GM19438 (cell line): ENCODE measurements around the gene ARMC2.
"Not testable (repeated sequence)": the region's sequence is repeated elsewhere in the genome, so short reads cannot be mapped to it uniquely, and the experiment has no call there.

Experiments used
- ATAC-seq: cut with Tn5 transposase; IDR thresholded peaks from one replicate; pipeline ENCODE4 v1.9.1; 2021; ENCODE audit warnings: low read depth; ENCODE audit not compliant: unreplicated experiment

Gene ARMC2

DNA sequence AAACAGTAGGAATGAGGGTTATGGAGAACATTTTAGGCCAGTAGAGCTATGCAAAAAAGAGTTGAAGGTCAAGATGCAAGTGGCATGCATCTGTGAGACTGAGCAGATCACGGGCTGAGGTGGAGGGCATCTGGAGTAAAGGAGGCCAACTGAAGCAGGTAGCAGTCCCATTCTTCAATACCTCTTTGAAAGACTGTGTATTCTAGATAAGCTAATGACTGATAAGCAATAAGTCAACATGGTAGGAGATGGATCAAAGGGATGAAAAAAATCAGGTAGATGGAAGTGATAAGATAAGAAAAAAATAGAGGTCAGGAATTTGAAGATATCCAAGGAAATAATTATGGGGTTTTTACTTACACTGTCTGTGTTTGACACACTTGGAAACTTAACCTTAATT, 55.6 kb downstream of the ARMC2 start:
- ATAC-seq, result no peak

DNA sequence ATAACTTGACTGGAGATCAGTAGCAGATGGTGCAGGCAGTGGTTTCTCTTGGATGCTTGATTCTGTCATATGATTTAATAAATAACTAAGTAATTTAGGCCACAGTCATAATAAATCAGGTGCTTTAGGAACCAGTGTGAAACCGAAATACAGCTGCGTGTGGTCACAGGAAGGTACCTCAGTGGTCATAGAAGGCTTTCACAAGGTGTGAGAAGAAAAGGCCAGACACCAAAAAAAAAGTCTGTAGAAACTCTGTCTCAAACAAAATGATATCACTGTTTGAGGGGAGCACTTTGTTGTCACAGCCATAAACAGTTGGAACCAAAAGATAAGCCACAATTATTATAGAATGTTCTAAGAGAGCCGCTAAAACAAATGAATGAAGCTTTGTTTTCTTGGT, 56.5 kb downstream of the ARMC2 start:
- ATAC-seq, result peak; percentile 99

DNA sequence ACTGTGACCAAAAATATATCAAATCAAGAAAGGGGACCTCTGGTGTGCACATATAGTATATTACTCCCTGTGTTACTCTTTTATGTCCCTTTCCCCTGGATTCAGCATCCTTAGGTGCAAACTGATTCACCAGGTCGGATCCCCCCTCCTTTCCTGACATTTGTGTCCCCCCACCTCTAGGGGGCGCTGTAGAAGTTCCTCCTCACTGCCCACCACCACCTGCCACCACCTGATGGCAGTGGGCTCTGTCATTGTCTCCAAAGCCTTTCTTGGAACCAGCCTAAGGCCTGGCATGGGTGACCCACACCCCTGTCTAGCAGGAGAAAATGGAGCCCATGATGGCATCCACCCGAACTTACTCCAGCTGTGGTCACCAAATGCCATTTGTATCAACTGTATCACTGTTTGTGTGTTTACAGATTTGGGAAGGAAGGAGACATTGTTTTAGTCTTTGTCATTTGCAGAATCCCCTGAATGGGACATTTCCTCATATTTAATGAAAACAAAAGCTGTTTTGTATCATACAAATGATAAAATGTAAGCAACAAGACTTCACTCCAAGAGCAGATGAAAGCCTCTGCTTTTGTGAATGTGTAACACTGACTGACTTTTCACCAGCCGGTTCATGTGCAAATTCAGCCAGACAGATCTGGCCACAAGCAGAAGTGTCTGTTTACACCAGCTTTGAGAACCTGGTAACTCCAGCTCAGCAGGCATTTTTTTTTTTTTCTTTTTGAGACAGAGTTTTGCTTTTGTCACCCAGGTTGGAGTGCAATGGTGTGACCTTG, 66.2 kb downstream of the ARMC2 start:
- no peak for ATAC-seq

DNA sequence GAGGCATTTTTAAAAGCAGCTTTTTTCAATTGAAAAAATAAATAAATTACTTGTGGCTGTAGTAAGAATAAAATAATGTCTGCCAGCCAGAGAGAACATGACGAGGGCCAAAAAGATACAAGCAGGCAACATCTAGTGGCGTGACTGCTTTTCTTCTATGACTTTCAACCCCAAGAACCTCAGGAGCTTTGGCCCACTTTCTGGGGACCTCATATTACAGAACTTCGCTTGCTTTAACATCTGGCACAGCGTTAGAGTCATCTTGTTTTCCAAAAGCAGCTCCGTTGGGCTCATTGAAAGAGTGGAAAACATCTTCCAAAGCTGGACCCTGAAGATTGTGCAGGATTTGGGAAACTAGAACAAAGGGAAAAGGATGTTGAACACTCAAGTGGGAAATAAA, 67.0 kb downstream of the ARMC2 start:
- ATAC-seq, result no peak

DNA sequence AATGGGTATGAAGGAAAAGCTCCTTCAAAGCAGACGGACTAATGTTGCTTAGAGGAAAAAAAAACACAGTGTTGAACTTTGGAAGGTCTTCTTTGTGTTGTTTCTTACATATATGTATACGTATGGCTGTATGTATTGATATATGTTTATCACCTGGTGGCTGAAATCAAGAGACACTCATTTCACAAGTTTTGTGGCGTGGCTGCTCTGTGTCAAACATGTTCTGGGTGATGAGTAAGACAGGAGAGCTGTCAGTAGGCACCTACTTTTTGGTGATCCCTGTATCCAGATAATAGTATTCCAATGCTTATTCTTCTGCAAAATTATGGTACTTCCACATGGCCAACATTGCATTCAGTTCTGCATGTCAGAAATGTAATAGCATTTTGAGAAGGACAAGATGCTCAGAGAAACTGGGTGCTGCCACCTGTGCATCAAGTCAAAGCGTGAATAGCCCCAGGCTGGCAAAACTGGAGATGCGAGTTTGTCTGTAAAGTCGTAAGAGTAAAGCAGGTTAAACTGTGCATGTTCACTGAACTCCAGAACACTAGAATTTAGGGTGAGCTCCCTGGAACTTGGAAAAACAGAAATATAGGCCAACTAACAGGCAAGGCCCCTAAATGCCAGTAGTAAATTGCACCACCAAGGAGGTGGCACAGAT, 67.9 kb downstream of the ARMC2 start:
- ATAC-seq, result no peak

DNA sequence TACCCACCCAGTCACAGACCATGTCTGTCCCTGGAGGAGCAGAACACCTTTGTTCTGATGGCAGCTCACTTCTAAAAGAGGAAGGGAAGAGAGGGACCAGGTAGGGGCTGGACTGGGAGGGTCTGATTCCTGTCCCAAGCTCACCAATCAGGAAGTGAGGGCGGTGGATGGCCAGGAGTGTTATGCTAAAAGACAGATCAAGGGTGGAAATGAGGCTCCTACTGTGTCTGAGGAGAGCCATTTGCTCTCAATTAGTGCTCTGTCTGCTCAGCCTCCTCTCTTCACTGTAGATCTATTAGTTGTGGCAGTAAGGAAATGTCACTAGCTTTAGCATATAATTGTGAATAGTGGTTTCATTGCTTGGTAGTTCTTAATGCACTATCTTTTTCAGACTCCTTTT, 72.5 kb downstream of the ARMC2 start:
- no peak for ATAC-seq

DNA sequence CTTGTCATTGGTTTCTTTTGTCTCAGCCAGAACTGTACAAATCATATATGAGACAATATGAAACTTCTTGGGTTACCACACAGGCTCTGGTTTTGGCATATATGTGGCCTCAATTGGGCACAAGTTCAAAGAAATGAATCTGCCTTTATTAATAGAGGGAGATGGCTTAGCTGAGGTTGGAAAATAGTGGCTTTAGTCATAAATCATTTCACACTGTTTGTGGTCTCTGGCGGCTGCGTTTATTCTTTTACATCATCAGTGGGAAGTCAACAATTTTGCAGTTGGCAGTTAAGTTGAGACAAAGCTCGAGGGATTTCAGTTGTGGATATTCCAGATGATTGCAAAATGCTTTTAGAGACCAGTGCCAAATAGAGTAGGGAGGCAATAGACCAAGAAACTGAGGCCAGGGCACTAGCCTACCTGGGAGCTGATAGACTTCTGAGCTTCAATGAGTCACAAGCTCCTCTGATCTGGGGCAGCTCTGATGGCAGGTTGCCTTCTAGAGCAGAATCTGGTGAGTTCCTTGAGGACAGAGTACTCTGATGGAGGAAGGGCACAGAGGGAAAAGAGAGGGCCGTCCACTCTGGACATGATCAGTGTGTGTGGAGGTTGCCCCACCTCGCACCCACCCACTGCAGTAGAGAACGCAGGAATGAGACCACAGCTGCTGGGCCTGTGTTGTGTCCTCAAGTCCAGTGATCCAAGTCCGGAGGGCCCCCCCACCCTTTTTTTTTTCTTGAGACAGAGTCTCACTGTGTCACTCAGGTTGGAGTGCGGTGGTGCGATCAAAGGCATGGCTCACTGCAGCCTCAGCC, 73.5 kb downstream of the ARMC2 start:
- no peak for ATAC-seq

DNA sequence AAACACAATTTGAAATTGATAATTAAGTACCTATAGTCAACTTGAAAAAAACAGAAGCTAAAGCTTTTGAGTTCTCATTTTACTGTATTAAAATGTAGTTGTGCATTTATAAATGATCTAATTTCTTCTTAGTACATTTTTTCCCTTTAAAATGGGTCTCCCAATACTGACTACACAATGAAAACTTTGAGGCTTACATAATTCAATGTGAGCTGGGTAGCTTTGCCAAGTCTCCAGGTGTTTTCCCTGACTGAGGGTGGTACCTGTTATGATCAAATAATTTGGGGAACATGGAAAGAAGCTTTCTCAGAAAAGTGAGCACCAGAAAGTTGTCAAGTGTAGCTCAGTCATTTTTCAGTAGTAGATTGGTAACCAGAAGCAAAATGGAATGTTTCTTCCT, 74.3 kb downstream of the ARMC2 start:
- ATAC-seq, result no peak

DNA sequence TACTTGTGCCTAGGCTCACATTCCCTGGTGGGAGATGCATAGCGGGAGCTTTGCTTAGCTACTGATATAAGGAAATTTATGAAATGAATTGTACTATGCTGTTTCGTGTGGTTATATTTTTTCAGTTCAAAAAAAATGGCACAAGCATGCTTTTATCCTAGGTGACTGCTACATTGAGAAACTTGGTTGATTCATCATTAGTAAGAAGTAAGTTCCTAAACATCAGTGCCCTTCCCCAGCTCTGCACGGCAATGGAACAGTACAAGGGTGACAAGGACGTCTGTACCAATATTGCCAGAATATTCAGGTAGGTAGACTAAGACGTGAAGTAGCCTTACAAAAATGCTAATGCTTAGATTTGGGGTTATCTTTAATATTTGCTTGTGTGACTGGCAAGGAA, 79.7 kb downstream of the ARMC2 start:
- no peak for ATAC-seq

DNA sequence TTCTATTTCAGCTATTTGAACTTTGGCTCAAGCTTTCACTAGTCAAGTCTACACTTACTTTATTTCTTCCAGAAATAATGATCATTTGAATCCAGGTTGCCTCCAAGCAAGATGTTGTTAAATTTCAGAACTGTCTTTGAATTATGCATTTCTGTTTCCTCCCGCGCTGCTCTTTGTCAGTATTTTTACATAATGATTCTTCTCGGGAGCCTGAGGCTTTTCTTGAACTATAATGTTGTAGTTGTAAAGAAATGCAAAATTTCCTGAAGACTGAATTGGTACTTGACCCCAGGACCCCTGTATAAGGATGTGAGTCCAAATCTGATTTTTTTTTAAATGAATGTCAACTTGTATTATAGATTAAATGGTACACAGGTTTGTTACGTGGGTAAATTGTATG, 80.4 kb downstream of the ARMC2 start:
- ATAC-seq, result no peak

DNA sequence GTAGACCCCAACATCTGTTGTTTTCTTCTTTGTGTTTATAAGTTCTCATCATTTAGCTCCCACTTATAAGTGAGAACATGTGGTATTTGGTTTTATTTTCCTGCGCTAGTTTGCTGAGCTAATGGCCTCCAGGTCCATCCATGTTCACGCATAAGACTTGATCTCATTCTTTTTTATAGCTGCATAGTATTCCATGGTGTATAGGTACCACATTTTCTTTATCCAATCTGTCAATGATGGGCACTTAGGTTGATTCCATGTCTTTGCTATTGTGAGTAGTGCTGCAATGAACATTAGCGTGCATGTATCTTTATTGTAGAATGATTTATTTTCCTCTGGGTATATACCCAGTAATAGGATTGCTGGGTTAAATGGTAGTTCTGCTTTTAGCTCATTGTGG, 82.9 kb downstream of the ARMC2 start:
- ATAC-seq, result not testable (repeated sequence)

DNA sequence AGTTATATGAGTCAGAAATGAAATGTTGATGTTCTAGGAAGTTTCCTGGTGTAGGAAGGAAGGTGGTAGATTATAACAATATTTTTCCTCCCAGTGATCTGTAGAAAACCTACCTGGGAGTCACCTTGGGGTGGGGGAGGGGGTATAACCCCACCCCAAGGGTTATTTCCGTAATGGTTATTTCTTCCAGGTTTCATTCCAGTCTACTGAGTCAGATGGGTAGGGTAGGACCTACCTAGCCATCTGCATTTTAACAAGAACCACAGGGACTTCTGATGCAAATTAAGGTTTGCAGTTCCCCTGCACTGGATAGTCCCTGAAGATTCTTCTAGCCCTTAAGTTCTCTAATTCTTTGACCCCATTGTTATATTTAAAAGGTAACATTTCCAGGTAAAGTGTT, 88.9 kb downstream of the ARMC2 start:
- no peak for ATAC-seq

DNA sequence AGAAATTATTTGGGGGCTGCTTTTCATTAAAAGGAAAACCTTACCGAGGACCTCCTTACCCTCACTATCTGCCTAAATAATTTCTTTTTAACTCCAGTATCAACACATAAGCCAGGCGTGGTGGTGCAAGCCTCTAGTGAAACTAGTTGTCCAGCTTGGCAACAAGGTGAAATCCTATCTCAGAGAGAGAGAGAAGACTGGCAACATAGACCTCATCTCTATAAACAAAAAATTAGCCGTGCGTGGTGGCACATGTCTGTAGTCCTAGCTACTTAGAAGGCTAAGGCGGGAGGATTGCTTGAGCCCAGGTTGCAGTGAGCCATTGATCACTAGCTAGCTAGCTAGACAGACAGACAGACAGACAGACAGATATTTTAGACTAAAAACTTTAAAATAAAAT, 92.5 kb downstream of the ARMC2 start:
- ATAC-seq, result no peak

DNA sequence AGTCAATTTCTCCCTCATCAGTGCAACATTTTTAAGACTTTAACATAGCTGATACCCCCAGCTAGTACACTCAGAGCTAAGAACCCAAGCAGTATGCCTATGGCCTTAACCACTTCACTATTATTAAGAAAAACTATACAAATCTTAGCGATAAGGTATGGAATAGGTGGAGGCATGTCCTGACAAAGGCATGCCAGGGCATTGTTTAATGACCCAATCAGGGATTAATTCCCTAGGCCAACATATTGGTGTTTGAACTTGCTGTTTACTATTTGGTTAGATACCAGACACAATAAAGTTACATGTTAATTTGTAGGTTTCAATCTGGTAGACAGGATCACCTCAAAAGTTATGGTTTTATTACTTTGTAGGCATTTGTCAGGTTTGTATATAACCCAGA, 93.1 kb downstream of the ARMC2 start:
- ATAC-seq, result no peak

DNA sequence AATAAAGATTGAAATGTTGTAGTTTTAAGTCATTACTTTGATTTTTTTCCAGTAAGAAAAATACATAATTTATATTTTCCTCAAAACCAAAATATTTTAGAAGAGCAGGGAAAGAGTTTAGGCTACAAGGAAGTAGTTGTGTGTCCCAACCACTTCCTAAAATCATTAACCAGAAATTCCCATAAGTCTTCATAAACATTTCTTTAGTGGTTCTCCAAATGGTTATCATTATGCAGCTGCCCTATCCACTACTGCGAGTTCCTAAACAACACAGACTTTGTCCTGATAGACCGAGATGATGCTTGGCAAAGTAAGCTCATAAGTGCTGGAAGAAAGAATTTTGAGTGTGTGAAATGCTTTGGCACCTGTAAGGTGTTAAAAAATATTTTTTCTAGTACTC, 93.6 kb downstream of the ARMC2 start:
- ATAC-seq, result no peak

DNA sequence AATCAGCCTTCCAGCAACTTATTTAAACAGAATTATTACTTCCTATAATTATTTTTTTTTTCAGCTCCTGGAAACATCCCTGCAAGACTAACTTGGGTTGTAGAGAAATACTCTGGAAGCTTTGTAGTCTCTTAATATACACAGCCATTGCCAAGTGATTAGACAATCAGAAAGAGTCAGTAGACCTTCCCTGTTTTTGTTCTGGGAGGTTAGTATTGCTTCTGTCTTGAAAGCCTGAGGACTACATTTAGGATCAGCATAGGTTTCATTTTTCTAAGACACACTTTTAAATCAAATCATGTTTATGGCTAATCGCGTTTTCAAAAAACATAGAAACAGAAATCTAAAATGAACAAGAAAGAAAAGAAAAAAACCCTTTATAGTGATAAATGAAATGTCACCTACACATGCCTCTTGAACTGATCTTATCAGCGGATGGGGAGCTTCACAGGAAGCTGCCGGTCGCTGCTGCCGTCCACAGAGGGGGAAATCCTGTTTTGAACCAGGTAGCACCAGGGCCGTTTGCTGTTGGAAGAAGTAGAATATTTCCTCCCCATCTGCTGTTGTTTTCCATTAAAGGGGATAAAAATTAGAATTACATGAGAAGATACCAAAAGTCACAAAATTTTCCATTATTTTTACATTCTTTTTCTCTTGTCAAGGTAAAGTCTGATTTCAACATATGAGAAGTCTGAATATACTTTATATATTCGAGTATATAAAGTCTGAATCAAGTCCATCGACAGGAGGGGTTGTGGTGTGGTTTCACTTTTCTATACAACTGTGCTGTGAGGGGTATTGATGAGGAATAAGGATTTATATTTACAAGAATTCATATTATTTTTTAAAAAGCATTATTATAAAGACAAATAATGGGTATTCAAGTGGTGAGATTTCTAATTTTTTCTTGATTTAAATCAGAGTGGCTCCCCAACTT, 94.6 kb downstream of the ARMC2 start:
- ATAC-seq, result no peak

DNA sequence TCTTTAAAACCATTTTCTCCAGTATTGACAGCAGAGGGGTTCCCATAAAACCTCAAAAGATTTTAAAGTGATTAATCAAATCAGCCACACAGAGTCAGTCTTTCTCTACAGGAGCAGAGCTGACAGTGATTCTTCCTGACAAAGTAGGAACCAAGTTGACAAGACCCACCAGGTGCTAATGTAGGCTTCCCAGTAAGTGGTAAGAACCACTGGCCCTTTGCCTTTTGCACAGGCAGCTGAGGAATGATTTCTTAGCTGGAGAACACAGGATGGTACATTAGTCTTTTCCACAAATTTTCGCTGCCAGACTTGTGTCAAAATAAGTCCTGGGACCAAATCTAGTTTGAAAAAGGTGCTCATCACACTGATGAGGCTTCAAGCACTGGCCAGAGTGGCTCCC, 95.8 kb downstream of the ARMC2 start:
- no peak for ATAC-seq

DNA sequence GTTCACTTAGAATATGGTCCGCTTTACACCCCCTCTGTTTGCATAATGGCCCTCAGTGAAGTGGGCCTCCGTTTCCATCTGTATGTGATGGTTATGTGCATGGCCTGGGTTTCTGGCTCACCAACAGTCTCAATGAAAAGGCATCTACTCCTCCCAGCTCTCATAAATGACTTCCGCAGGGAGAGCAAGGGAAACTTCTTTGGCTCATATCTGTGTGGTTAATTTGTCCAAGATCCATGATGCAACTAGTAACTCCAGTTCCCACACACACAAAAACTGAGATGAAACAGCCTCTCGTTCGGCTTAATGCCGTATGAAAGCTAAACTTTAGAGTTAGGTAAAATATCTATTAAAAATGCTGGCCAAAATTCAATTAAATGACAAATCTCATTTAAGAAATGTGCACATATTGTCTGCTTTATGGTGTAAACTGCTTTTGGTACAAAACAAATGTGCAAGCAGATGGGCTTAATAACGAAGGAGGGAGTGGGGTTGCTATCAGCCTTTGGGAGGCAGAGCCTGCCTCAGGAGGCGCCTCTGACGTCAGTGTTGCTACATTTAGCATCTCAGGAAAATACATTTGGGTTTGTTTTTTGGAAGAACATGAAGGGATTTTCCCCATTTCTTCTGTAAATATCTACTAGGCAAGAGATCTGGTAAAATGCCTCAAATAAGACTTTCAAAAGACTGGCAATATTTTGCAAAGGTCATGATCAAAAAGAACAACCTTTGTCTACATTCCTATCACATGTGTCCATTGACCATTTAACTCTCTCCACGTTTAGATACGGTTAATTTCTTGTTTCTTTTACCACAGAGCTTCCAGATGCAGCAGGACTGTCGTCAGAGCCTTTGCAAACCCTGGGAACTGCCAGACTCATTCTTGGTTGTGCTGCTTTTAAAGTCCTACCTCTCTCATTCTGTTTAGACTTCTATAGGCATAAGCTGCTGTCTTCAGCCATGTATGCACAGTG, 96.8 kb downstream of the ARMC2 start:
- no peak for ATAC-seq

DNA sequence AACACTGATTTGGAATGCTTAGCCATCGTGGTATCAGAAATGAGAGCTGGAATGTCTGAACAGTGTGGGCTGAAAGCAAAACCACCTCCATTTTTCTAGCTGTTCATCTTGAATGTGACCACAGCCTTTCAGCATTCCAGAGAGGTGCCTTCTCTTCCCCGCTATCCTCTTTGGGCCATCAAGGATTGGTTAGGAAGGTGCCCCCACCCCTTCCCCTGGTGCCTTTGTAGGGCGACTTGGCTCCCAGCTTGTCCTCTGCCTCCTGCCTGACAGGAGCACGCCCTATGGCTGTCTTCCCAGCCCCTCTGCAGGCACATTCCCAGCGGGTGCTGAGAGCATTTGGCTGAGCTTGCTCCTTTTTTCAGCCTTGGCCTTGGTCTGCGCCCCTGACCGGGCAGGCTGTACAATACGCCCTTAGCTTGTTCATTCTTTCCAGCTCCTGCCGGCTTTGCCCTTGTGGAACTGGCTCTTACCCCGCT, 97.5 kb downstream of the ARMC2 start:
- no peak for ATAC-seq
